Measurements from ENCODE around the gene ST6GALNAC6. TPM values are rescaled to one million over a fixed set of nuclear protein-coding genes. Genes with fewer than 3 reads are reported as not detected.

The ST6GALNAC6 gene
- total RNA-seq, 1 experiment from 2014 or later = 24.5 TPM

GRCh38 chr9:127941062-127941960 lies 41.9 kb upstream of the ST6GALNAC6 start:
- POLR2A ChIA-PET = no interaction called here
- Histone ChIP-seq H3K27me3 (ENCODE audit: insufficient read depth, low read length) (no peaks in the 10 kb centered on the region), H3K36me3 (ENCODE audit: control insufficient read depth in 1 of 2, insufficient read depth in 2 of 2, low read length in 2 of 2) (peaks cover 0 to 9% of the 10 kb centered on the region in 2 experiments; a peak in 2 of 4 replicates), H3K4me1 (ENCODE audit: control insufficient read depth in 1 of 2, insufficient read depth in 2 of 2, low read length in 2 of 2) (peaks cover 4 to 25% of the 10 kb centered on the region in 2 experiments), H3K9ac (ENCODE audit: low read length) (no peak overlapping the region), H3K27ac (ENCODE audit: low read depth, low read length) (no peak overlapping the region), H3K4me2 (ENCODE audit: low read length) (no peak overlapping the region), H3K9me3 (ENCODE audit: control insufficient read depth in 1 of 2, insufficient read depth in 1 of 2, low read depth in 1 of 2, low read length in 2 of 2) (no peaks in the 10 kb centered on the region), H3K9me2 (ENCODE audit: insufficient read depth) (no peaks in the 10 kb centered on the region), H2AFZ (ENCODE audit: low read depth, low read length, poor library complexity, severe bottlenecking) (no peak overlapping the region), H3K4me3 (replicated peaks in 1 of 2; ENCODE audit: low read depth in 1 of 2, low read length in 2 of 2) (no peak overlapping the region), H3K79me2 (ENCODE audit: insufficient read depth, low read length) (peaks cover 13% of the 10 kb centered on the region), H4K20me1 (ENCODE audit: insufficient read depth) (no peaks in the 10 kb centered on the region)
- DNase-seq (ENCODE audit: low read depth, low spot score) = no peak
- TF ChIP-seq SP1 (IDR thresholded peaks at IDR 0.05; ENCODE audit: low read depth) (no peak), YY1 (IDR thresholded peaks at IDR 0.05; ENCODE audit: extremely low read depth, insufficient replicate concordance, low read depth, low read length) (no peak), CBX3 (IDR thresholded peaks at IDR 0.05; ENCODE audit: low read depth) (no peak), EGR1 (IDR thresholded peaks at IDR 0.05; ENCODE audit: low read depth) (no peak), TCF7L2 (IDR thresholded peaks at IDR 0.05; ENCODE audit: borderline replicate concordance, extremely low read depth, insufficient read depth, insufficient read length) (no peak), ELF1 (IDR thresholded peaks at IDR 0.05; ENCODE audit: borderline replicate concordance, low read depth) (no peak)
- TF ChIP-seq, protein P1, sequence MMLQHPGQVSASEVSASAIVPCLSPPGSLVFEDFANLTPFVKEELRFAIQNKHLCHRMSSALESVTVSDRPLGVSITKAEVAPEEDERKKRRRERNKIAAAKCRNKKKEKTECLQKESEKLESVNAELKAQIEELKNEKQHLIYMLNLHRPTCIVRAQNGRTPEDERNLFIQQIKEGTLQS (IDR thresholded peaks at IDR 0.05) = no peak
- intact Hi-C loops (cut with micrococcal nuclease) = no loop called here
- CTCF ChIA-PET = interaction anchor here (1.1 to 3.0 kb wide), 4 partner anchors 9 to 184 kb away, joined by 3 to 40 read pairs (median 6); no protein-coding TSS in a partner anchor
- RAD21 ChIA-PET (ENCODE audit: low non-redundant PET in 1 of 2, low total read pairs in 2 of 2, uncharacterized antibody in 2 of 2, unreplicated experiment in 2 of 2) = interaction anchor here in 1 of 2 experiments (1.1 kb wide), 1 partner anchor 126 kb away, joined by 4 read pairs; the partner anchor contains the start of gene NAIF1
- ATAC-seq = no peak
- BruUV-seq (replicated peaks) = no TSS peak

DNA sequence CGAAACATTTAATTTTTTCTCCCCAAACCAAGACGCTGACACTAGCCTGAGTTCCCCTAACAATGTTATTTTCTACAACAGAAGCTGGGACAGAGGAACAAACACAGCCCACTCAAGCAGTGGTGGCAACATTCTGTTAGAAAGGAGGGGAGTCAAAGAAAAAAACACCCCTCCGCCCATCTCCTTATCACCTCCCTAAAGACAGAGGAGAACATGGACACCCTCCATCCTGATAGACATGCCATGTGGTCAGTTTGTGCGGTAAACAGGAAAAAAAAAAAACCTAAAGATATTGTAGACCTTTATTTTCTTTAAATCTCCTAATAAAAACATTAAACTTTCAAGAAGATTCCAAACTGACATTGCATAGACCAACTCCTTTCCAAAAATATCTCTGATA lies 41.2 kb upstream of the ST6GALNAC6 start:
- no peaks in the 10 kb centered on the region for H3K27me3 ChIP-seq (ENCODE audit: insufficient read depth, low read length)
- ChIA-PET POLR2A (no interaction called here), CTCF (interaction anchor here (1.1 kb wide), 1 partner anchor 184 kb away, joined by 3 read pairs; no protein-coding TSS in a partner anchor), RAD21 (ENCODE audit: low non-redundant PET in 1 of 2, low total read pairs in 2 of 2, uncharacterized antibody in 2 of 2, unreplicated experiment in 2 of 2) (no interaction called here)
- H3K79me2 ChIP-seq (ENCODE audit: insufficient read depth, low read length) = peaks cover 20% of the 10 kb centered on the region
- no peak for ATAC-seq
- no peak overlapping the region for H3K9ac ChIP-seq (ENCODE audit: low read length)
- no peaks in the 10 kb centered on the region for H3K9me2 ChIP-seq (ENCODE audit: insufficient read depth)
- H3K4me2 ChIP-seq (ENCODE audit: low read length) = no peak overlapping the region
- H3K36me3 ChIP-seq (ENCODE audit: control insufficient read depth in 1 of 2, insufficient read depth in 2 of 2, low read length in 2 of 2) = peaks cover 0 to 9% of the 10 kb centered on the region in 2 experiments; a peak in 3 of 4 replicates
- no peak overlapping the region for H2AFZ ChIP-seq (ENCODE audit: low read depth, low read length, poor library complexity, severe bottlenecking)
- no peaks in the 10 kb centered on the region for H4K20me1 ChIP-seq (ENCODE audit: insufficient read depth)
- H3K4me1 ChIP-seq (ENCODE audit: control insufficient read depth in 1 of 2, insufficient read depth in 2 of 2, low read length in 2 of 2) = peaks cover 11 to 32% of the 10 kb centered on the region in 2 experiments
- H3K27ac ChIP-seq (ENCODE audit: low read depth, low read length) = no peak overlapping the region
- no peak for DNase-seq (ENCODE audit: low read depth, low spot score)
- H3K9me3 ChIP-seq (ENCODE audit: control insufficient read depth in 1 of 2, insufficient read depth in 1 of 2, low read depth in 1 of 2, low read length in 2 of 2) = no peaks in the 10 kb centered on the region
- no TSS peak for BruUV-seq (replicated peaks)
- intact Hi-C loops (cut with micrococcal nuclease) = no loop called here
- no peak overlapping the region for H3K4me3 ChIP-seq (replicated peaks in 1 of 2; ENCODE audit: low read depth in 1 of 2, low read length in 2 of 2)
- TF ChIP-seq RAD21 (IDR thresholded peaks at IDR 0.05; ENCODE audit: low read depth) = no peak
- no peak for TF ChIP-seq TCF7L2 (IDR thresholded peaks at IDR 0.05; ENCODE audit: borderline replicate concordance, extremely low read depth, insufficient read depth, insufficient read length)
- no peak for TF ChIP-seq CBX3 (IDR thresholded peaks at IDR 0.05; ENCODE audit: low read depth)
- TF ChIP-seq SP1 (IDR thresholded peaks at IDR 0.05; ENCODE audit: low read depth) = no peak
- TF ChIP-seq, protein P2, sequence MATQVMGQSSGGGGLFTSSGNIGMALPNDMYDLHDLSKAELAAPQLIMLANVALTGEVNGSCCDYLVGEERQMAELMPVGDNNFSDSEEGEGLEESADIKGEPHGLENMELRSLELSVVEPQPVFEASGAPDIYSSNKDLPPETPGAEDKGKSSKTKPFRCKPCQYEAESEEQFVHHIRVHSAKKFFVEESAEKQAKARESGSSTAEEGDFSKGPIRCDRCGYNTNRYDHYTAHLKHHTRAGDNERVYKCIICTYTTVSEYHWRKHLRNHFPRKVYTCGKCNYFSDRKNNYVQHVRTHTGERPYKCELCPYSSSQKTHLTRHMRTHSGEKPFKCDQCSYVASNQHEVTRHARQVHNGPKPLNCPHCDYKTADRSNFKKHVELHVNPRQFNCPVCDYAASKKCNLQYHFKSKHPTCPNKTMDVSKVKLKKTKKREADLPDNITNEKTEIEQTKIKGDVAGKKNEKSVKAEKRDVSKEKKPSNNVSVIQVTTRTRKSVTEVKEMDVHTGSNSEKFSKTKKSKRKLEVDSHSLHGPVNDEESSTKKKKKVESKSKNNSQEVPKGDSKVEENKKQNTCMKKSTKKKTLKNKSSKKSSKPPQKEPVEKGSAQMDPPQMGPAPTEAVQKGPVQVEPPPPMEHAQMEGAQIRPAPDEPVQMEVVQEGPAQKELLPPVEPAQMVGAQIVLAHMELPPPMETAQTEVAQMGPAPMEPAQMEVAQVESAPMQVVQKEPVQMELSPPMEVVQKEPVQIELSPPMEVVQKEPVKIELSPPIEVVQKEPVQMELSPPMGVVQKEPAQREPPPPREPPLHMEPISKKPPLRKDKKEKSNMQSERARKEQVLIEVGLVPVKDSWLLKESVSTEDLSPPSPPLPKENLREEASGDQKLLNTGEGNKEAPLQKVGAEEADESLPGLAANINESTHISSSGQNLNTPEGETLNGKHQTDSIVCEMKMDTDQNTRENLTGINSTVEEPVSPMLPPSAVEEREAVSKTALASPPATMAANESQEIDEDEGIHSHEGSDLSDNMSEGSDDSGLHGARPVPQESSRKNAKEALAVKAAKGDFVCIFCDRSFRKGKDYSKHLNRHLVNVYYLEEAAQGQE (IDR thresholded peaks at IDR 0.05; ENCODE audit: low read depth) = no peak
- no peak for TF ChIP-seq ZFX (IDR thresholded peaks at IDR 0.05)
- no peak for TF ChIP-seq ZNF274 (IDR thresholded peaks at IDR 0.05; ENCODE audit: low read depth, low read length)
- TF ChIP-seq POLR2A (IDR thresholded peaks at IDR 0.05; ENCODE audit: borderline replicate concordance, extremely low read depth, insufficient read depth, insufficient read length) = no peak
- no peak for TF ChIP-seq ELF1 (IDR thresholded peaks at IDR 0.05; ENCODE audit: borderline replicate concordance, low read depth)
- no peak for TF ChIP-seq JUND (IDR thresholded peaks at IDR 0.05)
- TF ChIP-seq, protein P1 (IDR thresholded peaks at IDR 0.05) = no peak
- no peak for TF ChIP-seq MAX (IDR thresholded peaks at IDR 0.05)
